Gastroesophageal sphincter (tissue), 4 donors: ENCODE results near the gene C16orf46. TPM values are rescaled to one million over a fixed set of nuclear protein-coding genes. Genes with fewer than 3 reads are reported as not detected.

Source experiments
- ATAC-seq: fragments of 150-250 bp; one replicate; pipeline ENCODE4 v1.9.1; 2016; ENCODE audit warnings: mild to moderate bottlenecking, moderate library complexity
- H3K27ac ChIP-seq, 4 donors: fragments of 200-600 bp; sonication (generic) in 3 of 4; 1 replicate in 3 of 4; 2 replicates in 1 of 4; pipeline ENCODE4 v1.5.1; 2016 to 2019
- H3K27me3 ChIP-seq: fragments of 200-600 bp; sonication (generic); one replicate; pipeline ENCODE4 v1.5.1; 2019
- H3K36me3 ChIP-seq, 2 donors: fragments of 200-600 bp; sonication (generic); one replicate each; pipeline ENCODE4 v1.5.1; 2019; ENCODE audit warnings: control low read depth in 1 of 2
- H3K4me1 ChIP-seq, 3 donors: fragments of 200-600 bp; sonication (generic); 1 replicate in 2 of 3; 2 replicates in 1 of 3; pipeline ENCODE4 v1.5.1; 2016 to 2019; ENCODE audit warnings: control low read depth in 2 of 3
- H3K4me3 ChIP-seq, 2 donors: fragments of 200-600 bp; sonication (generic); one replicate each; pipeline ENCODE4 v1.5.1; 2019; ENCODE audit warnings: mild to moderate bottlenecking in 1 of 2, moderate library complexity in 1 of 2
- H3K9me3 ChIP-seq, 3 donors: fragments of 200-600 bp; sonication (generic); one replicate each; pipeline ENCODE4 v1.5.1; 2017 to 2019; ENCODE audit warnings: control low read depth in 2 of 3
- CTCF ChIP-seq, 4 experiments: fragments of 200-600 bp in 2 of 4; fragments of 450-650 bp in 2 of 4; sonication (generic) in 1 of 4; IDR thresholded peaks; one replicate each; pipeline ENCODE4 v1.5.1; 2017 to 2019; ENCODE audit warnings: antibody characterized with exemption in 4 of 4, mild to moderate bottlenecking in 2 of 4, moderate library complexity in 2 of 4
- EP300 ChIP-seq: sonication (generic); formaldehyde crosslinking; IDR thresholded peaks from one replicate; pipeline ENCODE4 v1.6.1; 2017; ENCODE audit warnings: antibody characterized with exemption, mild to moderate bottlenecking
- POLR2A ChIP-seq, 2 donors: fragments of 450-650 bp; IDR thresholded peaks; one replicate each; pipeline ENCODE4 v1.6.1; 2017; ENCODE audit warnings: antibody characterized with exemption in 2 of 2, mild to moderate bottlenecking in 2 of 2, moderate library complexity in 1 of 2
- POLR2AphosphoS5 ChIP-seq: sonication (generic); formaldehyde crosslinking; IDR thresholded peaks from one replicate; pipeline ENCODE4 v1.6.1; 2017; ENCODE audit warnings: antibody characterized with exemption
- WGBS, 2 donors: methylation state at CpG; one replicate each; pipeline ENCODE4 v1.1.5; 2018; ENCODE audit warnings: low coverage in 1 of 2; 5-methylcytosine and 5-hydroxymethylcytosine counted together
- total RNA-seq, 4 donors: library from RNA; depleted of rRNA; stranded (reverse); fragments of >200 nt; gene quantifications; one replicate each; pipeline ENCODE4 v1.1.0, GENCODE V29; 2016

C16orf46 gene
- total RNA-seq, 4 donors from 2014 or later = 0.42 to 3.9 (median 0.62) TPM; not detected in 1

- Histone ChIP-seq H3K4me3 (peak overlapping the region; percentile 56 to 81), H3K27me3 (no peaks in the 10 kb centered on the region), H3K27ac (peak overlapping the region; percentile 84 to 99 (median 96)), H3K36me3 (no peaks in the 10 kb centered on the region), H3K4me1 (peaks cover 0 to 11% (median 0%) of the 10 kb centered on the region in 3 donors), H3K9me3 (no peaks in the 10 kb centered on the region)
- TF ChIP-seq CTCF (IDR thresholded peaks at IDR 0.05) (no peak), EP300 (no peak), POLR2AphosphoS5 (no peak), POLR2A (IDR thresholded peaks at IDR 0.05) (no peak)
- WGBS, 2 donors = 0 to 1% methylated on average over 18 of the region's 27 CpGs
- ATAC-seq = peak; percentile 92
Measured at GRCh38 chr16:81076566-81077075, 417 bp downstream of the C16orf46 start.

GRCh38 chr16:81073560-81074330 is 3.3 kb downstream of the C16orf46 start:
- no peak for TF ChIP-seq POLR2AphosphoS5
- TF ChIP-seq EP300 = no peak
- TF ChIP-seq POLR2A (IDR thresholded peaks at IDR 0.05) = no peak
- TF ChIP-seq CTCF (IDR thresholded peaks at IDR 0.05) = no peak
- no peak overlapping the region for H3K4me3 ChIP-seq
- H3K27me3 ChIP-seq = no peaks in the 10 kb centered on the region
- no peak for ATAC-seq
- 64 to 69% methylated on average over 5 of the region's 5 CpGs for WGBS, 2 donors
- H3K9me3 ChIP-seq = no peaks in the 10 kb centered on the region
- H3K36me3 ChIP-seq = no peaks in the 10 kb centered on the region
- peaks cover 0 to 11% (median 0%) of the 10 kb centered on the region in 3 donors for H3K4me1 ChIP-seq
- no peak overlapping the region for H3K27ac ChIP-seq

- Histone ChIP-seq H3K36me3 (no peaks in the 10 kb centered on the region), H3K4me3 (no peak overlapping the region), H3K4me1 (peaks cover 0 to 6% (median 0%) of the 10 kb centered on the region in 3 donors), H3K27me3 (no peaks in the 10 kb centered on the region), H3K27ac (no peak overlapping the region), H3K9me3 (no peaks in the 10 kb centered on the region)
- 66 to 86% methylated on average over 3 to 4 of the region's 4 CpGs for WGBS, 2 donors
- ATAC-seq = no peak
- no peak for TF ChIP-seq POLR2A (IDR thresholded peaks at IDR 0.05)
- no peak for TF ChIP-seq CTCF (IDR thresholded peaks at IDR 0.05)
- no peak for TF ChIP-seq EP300
- TF ChIP-seq POLR2AphosphoS5 = no peak
Measured at GRCh38 chr16:81071805-81072204, 5.2 kb downstream of the C16orf46 start.

DNA sequence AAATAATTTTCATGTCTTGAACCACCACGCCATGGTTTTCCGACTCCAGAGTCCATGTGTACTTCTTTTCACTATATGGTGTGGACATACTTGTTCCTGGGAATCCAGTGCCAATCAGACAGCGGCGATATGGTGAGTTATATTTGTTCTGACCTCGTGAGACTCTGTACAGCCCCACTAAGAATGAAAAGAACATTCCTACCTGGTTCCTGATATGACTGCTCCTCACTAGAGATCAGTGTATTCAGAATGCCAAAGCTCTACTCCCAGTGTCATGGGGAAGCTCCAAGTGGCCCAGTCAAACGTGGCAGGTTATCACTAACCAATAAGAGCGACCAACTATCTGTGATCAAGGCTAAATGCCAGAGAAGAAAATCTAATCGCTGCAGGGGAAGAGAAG is 6.1 kb downstream of the C16orf46 start:
- H3K9me3 ChIP-seq = no peaks in the 10 kb centered on the region
- H3K4me1 ChIP-seq = no peaks in the 10 kb centered on the region
- no peak overlapping the region for H3K4me3 ChIP-seq
- no peak overlapping the region for H3K27ac ChIP-seq
- TF ChIP-seq POLR2A (IDR thresholded peaks at IDR 0.05) (no peak), EP300 (no peak), CTCF (IDR thresholded peaks at IDR 0.05) (no peak), POLR2AphosphoS5 (no peak)
- ATAC-seq = no peak
- H3K36me3 ChIP-seq = no peaks in the 10 kb centered on the region
- WGBS, 2 donors = 93 to 100% methylated on average over 4 to 6 of the region's 8 CpGs
- no peaks in the 10 kb centered on the region for H3K27me3 ChIP-seq

DNA sequence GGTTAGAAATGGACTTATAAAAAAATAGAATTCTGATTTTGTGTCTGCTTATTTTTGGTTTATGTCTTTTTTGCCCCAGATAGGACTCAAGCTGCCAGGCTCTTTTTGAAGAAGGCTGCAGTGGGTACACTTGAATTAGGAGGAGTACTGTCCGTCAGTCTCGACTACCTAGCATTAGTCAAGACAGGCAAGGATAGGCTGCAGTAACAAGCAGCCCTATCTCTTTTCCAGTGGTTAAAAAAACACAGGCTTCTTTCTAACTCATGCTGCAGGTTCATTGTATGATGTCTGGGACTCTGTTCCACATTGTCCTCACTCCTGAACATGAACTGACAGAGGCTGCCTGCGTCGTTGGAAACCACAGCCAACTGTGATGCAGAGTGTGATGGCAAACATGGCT is 8.0 kb downstream of the C16orf46 start:
- Histone ChIP-seq H3K36me3 (no peaks in the 10 kb centered on the region), H3K27ac (no peak overlapping the region), H3K4me3 (no peak overlapping the region), H3K4me1 (no peaks in the 10 kb centered on the region), H3K27me3 (no peaks in the 10 kb centered on the region), H3K9me3 (no peaks in the 10 kb centered on the region)
- ATAC-seq = no peak
- no peak for TF ChIP-seq EP300
- no peak for TF ChIP-seq CTCF (IDR thresholded peaks at IDR 0.05)
- no peak for TF ChIP-seq POLR2A (IDR thresholded peaks at IDR 0.05)
- TF ChIP-seq POLR2AphosphoS5 = no peak
- WGBS, 2 donors = 89 to 95% methylated on average over 2 to 4 of the region's 4 CpGs
